HepG2 (cell line): ENCODE measurements around the gene CNPPD1. TPM values are rescaled to one million over a fixed set of nuclear protein-coding genes. Genes with fewer than 3 reads are reported as not detected.

Source experiments
- KDM5B ChIP-seq: sonication (generic); formaldehyde crosslinking; IDR thresholded peaks from 2 replicates; pipeline ENCODE4 v1.4.0; 2020; ENCODE audit warnings: missing genetic modification reagents, mild to moderate bottlenecking, borderline replicate concordance
- RFX1 ChIP-seq: fragments of 450-650 bp; IDR thresholded peaks from 2 replicates; pipeline ENCODE4 v1.6.1; 2017
- SRSF1 ChIP-seq: fragments of 200-400 bp; formaldehyde crosslinking; optimal IDR thresholded peaks from 2 replicates; pipeline ENCODE3; 2017; ENCODE audit warnings: mild to moderate bottlenecking, low read depth, low read length, moderate library complexity
- SYNCRIP ChIP-seq: fragments of 200-400 bp; formaldehyde crosslinking; IDR thresholded peaks from 2 replicates; pipeline ENCODE4 v1.6.1; 2018; ENCODE audit warnings: mild to moderate bottlenecking, low read depth, low read length; ENCODE audit not compliant: insufficient read depth
- TRIM24 ChIP-seq: sonication (generic); formaldehyde crosslinking; IDR thresholded peaks from 2 replicates; pipeline ENCODE4 v1.8.0; 2022; ENCODE audit warnings: mild to moderate bottlenecking, missing genetic modification reagents
- ZNF124 ChIP-seq: sonication (generic); formaldehyde crosslinking; IDR thresholded peaks from 2 replicates; pipeline ENCODE4 v1.4.0; 2020; ENCODE audit warnings: missing genetic modification reagents
- ZNF337 ChIP-seq: sonication (generic); formaldehyde crosslinking; IDR thresholded peaks from 2 replicates; pipeline ENCODE4 v1.5.1; 2020; ENCODE audit warnings: missing genetic modification reagents, low read depth, mild to moderate bottlenecking, borderline replicate concordance
- ZNF607 ChIP-seq: sonication (generic); formaldehyde crosslinking; IDR thresholded peaks from 2 replicates; pipeline ENCODE4 v1.5.1; 2020; ENCODE audit warnings: missing genetic modification reagents, mild to moderate bottlenecking, borderline replicate concordance
- ZNF703 ChIP-seq: sonication (generic); formaldehyde crosslinking; IDR thresholded peaks from 2 replicates; pipeline ENCODE4 v1.5.1; 2020; ENCODE audit warnings: missing genetic modification reagents, mild to moderate bottlenecking, moderate library complexity, borderline replicate concordance
- ZNF773 ChIP-seq: sonication (generic); formaldehyde crosslinking; IDR thresholded peaks from 2 replicates; pipeline ENCODE4 v1.4.0; 2020; ENCODE audit warnings: missing genetic modification reagents, borderline replicate concordance
- ZNF782 ChIP-seq: sonication (generic); formaldehyde crosslinking; IDR thresholded peaks from 2 replicates; pipeline ENCODE4 v1.4.0; 2020; ENCODE audit warnings: missing genetic modification reagents, mild to moderate bottlenecking, borderline replicate concordance
- polyA plus RNA-seq, 8 experiments: library from polyadenylated mRNA; depleted of rRNA in 3 of 8; stranded (reverse) in 7 of 8; unstranded in 1 of 8; fragments of >200 nt; fragmentation: Illumina TruSeq in 4 of 8; extraction: Trizol in 4 of 8; gene quantifications; 2 replicates each; pipeline versions ENCODE4 v1.2.1 to v1.2.3, GENCODE V29; 2011 to 2016; ENCODE audit warnings: low read depth in 4 of 8, missing spikeins in 1 of 8, mixed read lengths in 1 of 8; ENCODE audit not compliant: insufficient read depth in 1 of 8
- total RNA-seq, 5 experiments: library from RNA; depleted of rRNA; stranded (reverse); fragments of >200 nt; fragmentation: Illumina TruSeq; extraction: Trizol; gene quantifications; 2 replicates each; pipeline ENCODE4 v1.2.3, GENCODE V29; 2016; ENCODE audit warnings: low read depth in 1 of 5
- TF ChIP-seq, protein P1 (sequence below): IDR thresholded peaks from 2 replicates; pipeline ENCODE4 v1.4.0; 2020; ENCODE audit warnings: mild to moderate bottlenecking, missing genetic modification reagents
- TF ChIP-seq, protein P2 (sequence below): sonication (generic); formaldehyde crosslinking; IDR thresholded peaks from 2 replicates; pipeline ENCODE4 v1.9.0; 2021; ENCODE audit warnings: mild to moderate bottlenecking, missing genetic modification reagents
- TF ChIP-seq, protein P3 (sequence below): sonication (generic); formaldehyde crosslinking; IDR thresholded peaks from 2 replicates; pipeline ENCODE4 v1.4.0; 2020; ENCODE audit warnings: missing genetic modification reagents
- TF ChIP-seq, protein P4 (sequence below): sonication (generic); formaldehyde crosslinking; IDR thresholded peaks from 2 replicates; pipeline ENCODE4 v1.8.0; 2022; ENCODE audit warnings: mild to moderate bottlenecking, missing genetic modification reagents; ENCODE audit not compliant: insufficient replicate concordance

CNPPD1 gene
- total and polyA plus RNA-seq, 2 of the 13 experiments (the other 11 are each of a cell fraction or from before 2014, with no cell fraction given), result 35.5 to 49.4 TPM

DNA sequence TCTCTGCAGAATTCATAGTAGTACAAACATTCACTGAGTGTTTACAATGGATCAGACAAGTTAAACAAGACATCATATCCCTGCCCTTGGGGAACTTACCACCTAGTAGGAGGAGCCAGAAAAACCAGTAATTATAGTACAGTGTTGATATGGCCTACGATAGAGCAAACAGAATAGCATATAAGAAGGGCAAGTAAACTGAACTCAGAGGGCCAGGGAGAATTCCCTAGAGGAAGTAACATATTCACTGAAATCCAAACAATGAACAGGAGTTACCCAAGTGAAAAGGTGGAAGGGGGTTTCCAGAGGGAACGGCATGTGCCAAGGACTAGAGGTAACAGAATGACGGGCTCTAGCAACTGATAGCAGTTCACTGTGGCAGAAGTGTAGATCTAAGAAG, 50.2 kb downstream of the CNPPD1 start (continued):
- no peak for TF ChIP-seq TRIM24
- no peak for TF ChIP-seq ZNF124 (CRISPR knock-in tag)
- TF ChIP-seq ZNF607, result no peak
- TF ChIP-seq ZNF703, result no peak
- TF ChIP-seq RFX1, result no peak
- TF ChIP-seq, protein P1, sequence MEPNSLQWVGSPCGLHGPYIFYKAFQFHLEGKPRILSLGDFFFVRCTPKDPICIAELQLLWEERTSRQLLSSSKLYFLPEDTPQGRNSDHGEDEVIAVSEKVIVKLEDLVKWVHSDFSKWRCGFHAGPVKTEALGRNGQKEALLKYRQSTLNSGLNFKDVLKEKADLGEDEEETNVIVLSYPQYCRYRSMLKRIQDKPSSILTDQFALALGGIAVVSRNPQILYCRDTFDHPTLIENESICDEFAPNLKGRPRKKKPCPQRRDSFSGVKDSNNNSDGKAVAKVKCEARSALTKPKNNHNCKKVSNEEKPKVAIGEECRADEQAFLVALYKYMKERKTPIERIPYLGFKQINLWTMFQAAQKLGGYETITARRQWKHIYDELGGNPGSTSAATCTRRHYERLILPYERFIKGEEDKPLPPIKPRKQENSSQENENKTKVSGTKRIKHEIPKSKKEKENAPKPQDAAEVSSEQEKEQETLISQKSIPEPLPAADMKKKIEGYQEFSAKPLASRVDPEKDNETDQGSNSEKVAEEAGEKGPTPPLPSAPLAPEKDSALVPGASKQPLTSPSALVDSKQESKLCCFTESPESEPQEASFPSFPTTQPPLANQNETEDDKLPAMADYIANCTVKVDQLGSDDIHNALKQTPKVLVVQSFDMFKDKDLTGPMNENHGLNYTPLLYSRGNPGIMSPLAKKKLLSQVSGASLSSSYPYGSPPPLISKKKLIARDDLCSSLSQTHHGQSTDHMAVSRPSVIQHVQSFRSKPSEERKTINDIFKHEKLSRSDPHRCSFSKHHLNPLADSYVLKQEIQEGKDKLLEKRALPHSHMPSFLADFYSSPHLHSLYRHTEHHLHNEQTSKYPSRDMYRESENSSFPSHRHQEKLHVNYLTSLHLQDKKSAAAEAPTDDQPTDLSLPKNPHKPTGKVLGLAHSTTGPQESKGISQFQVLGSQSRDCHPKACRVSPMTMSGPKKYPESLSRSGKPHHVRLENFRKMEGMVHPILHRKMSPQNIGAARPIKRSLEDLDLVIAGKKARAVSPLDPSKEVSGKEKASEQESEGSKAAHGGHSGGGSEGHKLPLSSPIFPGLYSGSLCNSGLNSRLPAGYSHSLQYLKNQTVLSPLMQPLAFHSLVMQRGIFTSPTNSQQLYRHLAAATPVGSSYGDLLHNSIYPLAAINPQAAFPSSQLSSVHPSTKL, result peak; percentile 78
- no peak for TF ChIP-seq ZNF773 (CRISPR knock-in tag)
- TF ChIP-seq, protein P2, sequence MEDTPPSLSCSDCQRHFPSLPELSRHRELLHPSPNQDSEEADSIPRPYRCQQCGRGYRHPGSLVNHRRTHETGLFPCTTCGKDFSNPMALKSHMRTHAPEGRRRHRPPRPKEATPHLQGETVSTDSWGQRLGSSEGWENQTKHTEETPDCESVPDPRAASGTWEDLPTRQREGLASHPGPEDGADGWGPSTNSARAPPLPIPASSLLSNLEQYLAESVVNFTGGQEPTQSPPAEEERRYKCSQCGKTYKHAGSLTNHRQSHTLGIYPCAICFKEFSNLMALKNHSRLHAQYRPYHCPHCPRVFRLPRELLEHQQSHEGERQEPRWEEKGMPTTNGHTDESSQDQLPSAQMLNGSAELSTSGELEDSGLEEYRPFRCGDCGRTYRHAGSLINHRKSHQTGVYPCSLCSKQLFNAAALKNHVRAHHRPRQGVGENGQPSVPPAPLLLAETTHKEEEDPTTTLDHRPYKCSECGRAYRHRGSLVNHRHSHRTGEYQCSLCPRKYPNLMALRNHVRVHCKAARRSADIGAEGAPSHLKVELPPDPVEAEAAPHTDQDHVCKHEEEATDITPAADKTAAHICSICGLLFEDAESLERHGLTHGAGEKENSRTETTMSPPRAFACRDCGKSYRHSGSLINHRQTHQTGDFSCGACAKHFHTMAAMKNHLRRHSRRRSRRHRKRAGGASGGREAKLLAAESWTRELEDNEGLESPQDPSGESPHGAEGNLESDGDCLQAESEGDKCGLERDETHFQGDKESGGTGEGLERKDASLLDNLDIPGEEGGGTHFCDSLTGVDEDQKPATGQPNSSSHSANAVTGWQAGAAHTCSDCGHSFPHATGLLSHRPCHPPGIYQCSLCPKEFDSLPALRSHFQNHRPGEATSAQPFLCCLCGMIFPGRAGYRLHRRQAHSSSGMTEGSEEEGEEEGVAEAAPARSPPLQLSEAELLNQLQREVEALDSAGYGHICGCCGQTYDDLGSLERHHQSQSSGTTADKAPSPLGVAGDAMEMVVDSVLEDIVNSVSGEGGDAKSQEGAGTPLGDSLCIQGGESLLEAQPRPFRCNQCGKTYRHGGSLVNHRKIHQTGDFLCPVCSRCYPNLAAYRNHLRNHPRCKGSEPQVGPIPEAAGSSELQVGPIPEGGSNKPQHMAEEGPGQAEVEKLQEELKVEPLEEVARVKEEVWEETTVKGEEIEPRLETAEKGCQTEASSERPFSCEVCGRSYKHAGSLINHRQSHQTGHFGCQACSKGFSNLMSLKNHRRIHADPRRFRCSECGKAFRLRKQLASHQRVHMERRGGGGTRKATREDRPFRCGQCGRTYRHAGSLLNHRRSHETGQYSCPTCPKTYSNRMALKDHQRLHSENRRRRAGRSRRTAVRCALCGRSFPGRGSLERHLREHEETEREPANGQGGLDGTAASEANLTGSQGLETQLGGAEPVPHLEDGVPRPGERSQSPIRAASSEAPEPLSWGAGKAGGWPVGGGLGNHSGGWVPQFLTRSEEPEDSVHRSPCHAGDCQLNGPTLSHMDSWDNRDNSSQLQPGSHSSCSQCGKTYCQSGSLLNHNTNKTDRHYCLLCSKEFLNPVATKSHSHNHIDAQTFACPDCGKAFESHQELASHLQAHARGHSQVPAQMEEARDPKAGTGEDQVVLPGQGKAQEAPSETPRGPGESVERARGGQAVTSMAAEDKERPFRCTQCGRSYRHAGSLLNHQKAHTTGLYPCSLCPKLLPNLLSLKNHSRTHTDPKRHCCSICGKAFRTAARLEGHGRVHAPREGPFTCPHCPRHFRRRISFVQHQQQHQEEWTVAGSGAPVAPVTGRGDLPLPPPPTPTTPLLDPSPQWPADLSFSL (CRISPR knock-in tag), result no peak
- no peak for TF ChIP-seq SRSF1
- TF ChIP-seq, protein P3, sequence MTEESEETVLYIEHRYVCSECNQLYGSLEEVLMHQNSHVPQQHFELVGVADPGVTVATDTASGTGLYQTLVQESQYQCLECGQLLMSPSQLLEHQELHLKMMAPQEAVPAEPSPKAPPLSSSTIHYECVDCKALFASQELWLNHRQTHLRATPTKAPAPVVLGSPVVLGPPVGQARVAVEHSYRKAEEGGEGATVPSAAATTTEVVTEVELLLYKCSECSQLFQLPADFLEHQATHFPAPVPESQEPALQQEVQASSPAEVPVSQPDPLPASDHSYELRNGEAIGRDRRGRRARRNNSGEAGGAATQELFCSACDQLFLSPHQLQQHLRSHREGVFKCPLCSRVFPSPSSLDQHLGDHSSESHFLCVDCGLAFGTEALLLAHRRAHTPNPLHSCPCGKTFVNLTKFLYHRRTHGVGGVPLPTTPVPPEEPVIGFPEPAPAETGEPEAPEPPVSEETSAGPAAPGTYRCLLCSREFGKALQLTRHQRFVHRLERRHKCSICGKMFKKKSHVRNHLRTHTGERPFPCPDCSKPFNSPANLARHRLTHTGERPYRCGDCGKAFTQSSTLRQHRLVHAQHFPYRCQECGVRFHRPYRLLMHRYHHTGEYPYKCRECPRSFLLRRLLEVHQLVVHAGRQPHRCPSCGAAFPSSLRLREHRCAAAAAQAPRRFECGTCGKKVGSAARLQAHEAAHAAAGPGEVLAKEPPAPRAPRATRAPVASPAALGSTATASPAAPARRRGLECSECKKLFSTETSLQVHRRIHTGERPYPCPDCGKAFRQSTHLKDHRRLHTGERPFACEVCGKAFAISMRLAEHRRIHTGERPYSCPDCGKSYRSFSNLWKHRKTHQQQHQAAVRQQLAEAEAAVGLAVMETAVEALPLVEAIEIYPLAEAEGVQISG (CRISPR knock-in tag), result no peak
- TF ChIP-seq, protein P4, sequence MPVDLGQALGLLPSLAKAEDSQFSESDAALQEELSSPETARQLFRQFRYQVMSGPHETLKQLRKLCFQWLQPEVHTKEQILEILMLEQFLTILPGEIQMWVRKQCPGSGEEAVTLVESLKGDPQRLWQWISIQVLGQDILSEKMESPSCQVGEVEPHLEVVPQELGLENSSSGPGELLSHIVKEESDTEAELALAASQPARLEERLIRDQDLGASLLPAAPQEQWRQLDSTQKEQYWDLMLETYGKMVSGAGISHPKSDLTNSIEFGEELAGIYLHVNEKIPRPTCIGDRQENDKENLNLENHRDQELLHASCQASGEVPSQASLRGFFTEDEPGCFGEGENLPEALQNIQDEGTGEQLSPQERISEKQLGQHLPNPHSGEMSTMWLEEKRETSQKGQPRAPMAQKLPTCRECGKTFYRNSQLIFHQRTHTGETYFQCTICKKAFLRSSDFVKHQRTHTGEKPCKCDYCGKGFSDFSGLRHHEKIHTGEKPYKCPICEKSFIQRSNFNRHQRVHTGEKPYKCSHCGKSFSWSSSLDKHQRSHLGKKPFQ (CRISPR knock-in tag), result no peak
- no peak for TF ChIP-seq ZNF782 (CRISPR knock-in tag)
- TF ChIP-seq ZNF337, result no peak
- no peak for TF ChIP-seq KDM5B
- no peak for TF ChIP-seq SYNCRIP
